ENCODE measurements around the gene LYL1. TPM values are rescaled to one million over a fixed set of nuclear protein-coding genes. Genes with fewer than 3 reads are reported as not detected.

LYL1 gene
- total RNA-seq, 1 donor from 2014 or later, result 0.50 TPM

- DNase-seq (ENCODE audit: low spot score, unreplicated experiment), result no peak
- Mint-ChIP-seq H3K27ac (no peak overlapping the region), H3K9me3 (ENCODE audit: low read depth) (no peaks in the 10 kb centered on the region)
Measured at GRCh38 chr19:13078381-13078780, 24.3 kb downstream of the LYL1 start.

GRCh38 chr19:13077240-13077639 is 25.4 kb downstream of the LYL1 start:
- no peak overlapping the region for H3K27ac Mint-ChIP-seq
- no peaks in the 10 kb centered on the region for H3K36me3 Mint-ChIP-seq (ENCODE audit: insufficient read depth)
- no peak for DNase-seq (ENCODE audit: low spot score, unreplicated experiment)
- no peaks in the 10 kb centered on the region for H3K4me1 Mint-ChIP-seq (ENCODE audit: low read depth)
- H3K9me3 Mint-ChIP-seq (ENCODE audit: low read depth), result no peaks in the 10 kb centered on the region
- TF ChIP-seq CTCF (IDR thresholded peaks at IDR 0.05; ENCODE audit: unreplicated experiment), result no peak
- H3K4me3 Mint-ChIP-seq (ENCODE audit: low read depth), result no peak overlapping the region
- peaks cover 72% of the 10 kb centered on the region for H3K27me3 Mint-ChIP-seq

More at GRCh38 chr19:13078381-13078780, 24.3 kb downstream of the LYL1 start:
- Mint-ChIP-seq H3K36me3 (ENCODE audit: insufficient read depth) (no peaks in the 10 kb centered on the region), H3K27me3 (peaks cover 68% of the 10 kb centered on the region), H3K4me3 (ENCODE audit: low read depth) (no peak overlapping the region), H3K4me1 (ENCODE audit: low read depth) (peaks cover 4% of the 10 kb centered on the region)
- TF ChIP-seq CTCF (IDR thresholded peaks at IDR 0.05; ENCODE audit: unreplicated experiment), result no peak

- no peaks in the 10 kb centered on the region for H3K4me1 Mint-ChIP-seq (ENCODE audit: low read depth)
- H3K9me3 Mint-ChIP-seq (ENCODE audit: low read depth), result no peaks in the 10 kb centered on the region
- no peak overlapping the region for H3K4me3 Mint-ChIP-seq (ENCODE audit: low read depth)
- TF ChIP-seq CTCF (IDR thresholded peaks at IDR 0.05; ENCODE audit: unreplicated experiment), result no peak
- no peaks in the 10 kb centered on the region for H3K36me3 Mint-ChIP-seq (ENCODE audit: insufficient read depth)
- DNase-seq (ENCODE audit: low spot score, unreplicated experiment), result no peak
- peaks cover 69% of the 10 kb centered on the region for H3K27me3 Mint-ChIP-seq
- H3K27ac Mint-ChIP-seq, result no peak overlapping the region
Measured at GRCh38 chr19:13076787-13077186, 25.9 kb downstream of the LYL1 start.

- TF ChIP-seq CTCF (IDR thresholded peaks at IDR 0.05; ENCODE audit: unreplicated experiment), result no peak
- Mint-ChIP-seq H3K9me3 (ENCODE audit: low read depth) (no peaks in the 10 kb centered on the region), H3K4me3 (ENCODE audit: low read depth) (no peak overlapping the region), H3K4me1 (ENCODE audit: low read depth) (no peaks in the 10 kb centered on the region), H3K36me3 (ENCODE audit: insufficient read depth) (no peaks in the 10 kb centered on the region), H3K27me3 (peaks cover 66% of the 10 kb centered on the region), H3K27ac (no peak overlapping the region)
- DNase-seq (ENCODE audit: low spot score, unreplicated experiment), result no peak
Measured at GRCh38 chr19:13076320-13076719, 26.3 kb downstream of the LYL1 start.

- Mint-ChIP-seq H3K4me3 (ENCODE audit: low read depth) (no peak overlapping the region), H3K27ac (no peak overlapping the region), H3K36me3 (ENCODE audit: insufficient read depth) (no peaks in the 10 kb centered on the region), H3K4me1 (ENCODE audit: low read depth) (peaks cover 9% of the 10 kb centered on the region), H3K9me3 (ENCODE audit: low read depth) (no peaks in the 10 kb centered on the region), H3K27me3 (peaks cover 81% of the 10 kb centered on the region)
- TF ChIP-seq CTCF (IDR thresholded peaks at IDR 0.05; ENCODE audit: unreplicated experiment), result no peak
- no peak for DNase-seq (ENCODE audit: low spot score, unreplicated experiment)
Measured at GRCh38 chr19:13074378-13074777, 28.3 kb downstream of the LYL1 start.

All from progenitor cell of endocrine pancreas (in vitro differentiated cells).